DND-41 (cell line): Measurements from ENCODE around the gene PEPD.

Experiments
- ATAC-seq: fragments of 200-7000 bp; cut with Tn5 transposase; 3 replicates; pipeline ENCODE4 v1.9.1; 2021; ENCODE audit warnings: low read depth; ENCODE audit not compliant: insufficient read depth
- DNase-seq: peaks from one replicate; pipeline ENCODE4 v3.0.0-alpha.2; 2020
- H2AFZ ChIP-seq: 2 replicates; pipeline ENCODE4 v1.6.0; 2012; ENCODE audit warnings: low read depth, low read length
- H3K27ac ChIP-seq: 2 replicates; pipeline ENCODE4 v1.5.1; 2012; ENCODE audit warnings: low read length, inconsistent platforms
- H3K27me3 ChIP-seq: fragments of 200-600 bp; sonication (generic); 2 replicates; pipeline ENCODE4 v1.6.0; 2012; ENCODE audit warnings: low read length, mild to moderate bottlenecking, inconsistent platforms; ENCODE audit not compliant: insufficient read depth, poor library complexity
- H3K36me3 ChIP-seq: 2 replicates; pipeline ENCODE4 v1.5.1; 2012; ENCODE audit warnings: low read length, inconsistent platforms; ENCODE audit not compliant: insufficient read depth
- H3K4me1 ChIP-seq: 2 replicates; pipeline ENCODE4 v1.5.1; 2012; ENCODE audit warnings: mild to moderate bottlenecking, low read length; ENCODE audit not compliant: insufficient read depth
- H3K4me2 ChIP-seq: 2 replicates; pipeline ENCODE4 v1.6.0; 2012; ENCODE audit warnings: mild to moderate bottlenecking, moderate library complexity, low read length, inconsistent platforms; ENCODE audit not compliant: insufficient read depth
- H3K4me3 ChIP-seq, 2 experiments: fragments of 200-600 bp in 1 of 2; shearing (Covaris generic) in 1 of 2; 2 replicates each; pipeline ENCODE4 v1.5.1; 2012 to 2016; ENCODE audit warnings: inconsistent platforms in 2 of 2, low read length in 2 of 2, mild to moderate bottlenecking in 2 of 2, low read depth in 1 of 2, moderate library complexity in 1 of 2
- H3K79me2 ChIP-seq: 2 replicates; pipeline ENCODE4 v1.6.0; 2012; ENCODE audit warnings: low read length, inconsistent platforms; ENCODE audit not compliant: insufficient read depth
- H3K9ac ChIP-seq: 2 replicates; pipeline ENCODE4 v1.6.0; 2012; ENCODE audit warnings: low read depth, mild to moderate bottlenecking, inconsistent platforms, low read length, moderate library complexity
- H3K9me3 ChIP-seq: 2 replicates; pipeline ENCODE4 v1.5.1; 2012; ENCODE audit warnings: low read length, moderate library complexity, mild to moderate bottlenecking, inconsistent platforms; ENCODE audit not compliant: insufficient read depth, severe bottlenecking
- H4K20me1 ChIP-seq: 2 replicates; pipeline ENCODE4 v1.6.0; 2012; ENCODE audit warnings: low read length; ENCODE audit not compliant: insufficient read depth
- CTCF ChIP-seq: IDR thresholded peaks from 2 replicates; pipeline ENCODE4 v1.5.1; 2012; ENCODE audit warnings: borderline replicate concordance, low read length, moderate library complexity, mild to moderate bottlenecking; ENCODE audit not compliant: poor library complexity, severe bottlenecking; ENCODE audit errors: extremely low read depth
- EZH2 ChIP-seq: IDR thresholded peaks from 3 replicates; pipeline ENCODE4 v1.6.1; 2012; ENCODE audit warnings: borderline replicate concordance, low read depth, mild to moderate bottlenecking, moderate library complexity, low read length, inconsistent platforms; ENCODE audit not compliant: severe bottlenecking

Gene PEPD

GRCh38 chr19:33465371-33465770 is 56.2 kb downstream of the PEPD start:
- Histone ChIP-seq H3K9ac (no peak overlapping the region), H3K4me3 (no peak overlapping the region), H2AFZ (no peak overlapping the region), H4K20me1 (no peaks in the 10 kb centered on the region), H3K27ac (no peak overlapping the region), H3K9me3 (no peaks in the 10 kb centered on the region), H3K4me2 (no peak overlapping the region), H3K79me2 (no peaks in the 10 kb centered on the region), H3K4me1 (no peaks in the 10 kb centered on the region), H3K27me3 (no peaks in the 10 kb centered on the region), H3K36me3 (no peaks in the 10 kb centered on the region)
- no peak for ATAC-seq
- TF ChIP-seq CTCF (no peak), EZH2 (no peak)
- no peak for DNase-seq

- Histone ChIP-seq H3K27ac (no peak overlapping the region), H2AFZ (no peak overlapping the region), H3K79me2 (no peaks in the 10 kb centered on the region), H3K4me2 (no peak overlapping the region), H3K9ac (no peak overlapping the region), H3K4me3 (no peak overlapping the region), H3K36me3 (no peaks in the 10 kb centered on the region), H3K4me1 (no peaks in the 10 kb centered on the region), H3K27me3 (no peaks in the 10 kb centered on the region), H4K20me1 (no peaks in the 10 kb centered on the region), H3K9me3 (no peaks in the 10 kb centered on the region)
- DNase-seq (no peak), ATAC-seq (no peak)
- no peak for TF ChIP-seq CTCF
- TF ChIP-seq EZH2, result no peak
Measured at GRCh38 chr19:33464733-33465115, 56.9 kb downstream of the PEPD start.

- H3K9me3 ChIP-seq, result no peaks in the 10 kb centered on the region
- no peak overlapping the region for H3K4me3 ChIP-seq
- no peak for DNase-seq
- H3K79me2 ChIP-seq, result no peaks in the 10 kb centered on the region
- no peak overlapping the region for H2AFZ ChIP-seq
- no peak overlapping the region for H3K9ac ChIP-seq
- ATAC-seq, result no peak
- no peaks in the 10 kb centered on the region for H3K36me3 ChIP-seq
- no peak for TF ChIP-seq CTCF
- no peak for TF ChIP-seq EZH2
- H3K27me3 ChIP-seq, result no peaks in the 10 kb centered on the region
- no peak overlapping the region for H3K27ac ChIP-seq
- H3K4me2 ChIP-seq, result no peak overlapping the region
- no peaks in the 10 kb centered on the region for H3K4me1 ChIP-seq
- H4K20me1 ChIP-seq, result no peaks in the 10 kb centered on the region; the same call in 1 of the 2 replicates
Measured at GRCh38 chr19:33464010-33464732, 57.4 kb downstream of the PEPD start.
